GM15510 (cell line): Measurements from ENCODE around the gene SMAD1.

Experiments used
- POLR2A ChIP-seq: IDR thresholded peaks from 3 replicates; pipeline ENCODE4 v1.6.1; 2011; ENCODE audit warnings: borderline replicate concordance; ENCODE audit not compliant: insufficient read length; ENCODE audit errors: extremely low read depth

Gene SMAD1

DNA sequence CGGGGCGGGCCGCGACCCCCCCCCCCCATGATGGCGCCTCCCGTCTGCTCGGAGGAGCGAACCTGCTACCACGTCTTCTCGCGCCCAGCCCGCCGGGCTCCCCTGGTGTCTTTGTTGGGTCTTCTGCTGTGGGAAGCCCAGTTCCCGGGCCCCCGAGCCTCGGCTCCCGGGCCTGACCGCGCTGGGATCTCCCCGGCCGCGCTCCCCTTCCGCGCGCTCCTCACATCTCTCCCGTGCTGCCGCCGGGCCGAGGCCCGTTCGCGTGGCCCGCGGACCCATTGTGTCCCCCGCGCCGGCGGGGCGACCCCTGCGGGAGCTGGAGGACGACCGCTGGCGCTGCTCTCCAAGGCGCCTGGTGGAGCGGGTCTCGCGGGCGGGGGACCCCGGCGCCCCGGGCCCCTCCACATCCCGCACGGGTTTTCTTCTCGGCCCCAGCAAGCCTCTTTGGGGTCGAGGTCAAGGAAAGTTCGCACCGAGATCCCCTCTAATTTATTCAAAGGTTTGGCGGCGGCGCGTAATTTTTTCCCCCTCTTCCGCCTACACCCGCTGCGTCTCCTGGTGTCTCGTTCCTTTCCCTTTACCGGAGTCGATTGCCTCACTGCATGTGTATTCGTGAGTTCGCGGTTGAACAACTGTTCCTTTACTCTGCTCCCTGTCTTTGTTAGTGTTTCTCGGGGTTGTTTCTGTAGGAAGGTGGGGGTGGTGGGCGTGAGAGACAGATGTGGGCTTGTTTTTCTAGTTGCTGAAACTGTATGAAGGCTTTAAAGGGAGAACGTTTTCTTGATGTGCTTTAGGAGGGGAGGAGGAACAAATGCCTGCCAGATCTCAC, 770 bp downstream of the SMAD1 start:
- peak; percentile 16 for TF ChIP-seq POLR2A

DNA sequence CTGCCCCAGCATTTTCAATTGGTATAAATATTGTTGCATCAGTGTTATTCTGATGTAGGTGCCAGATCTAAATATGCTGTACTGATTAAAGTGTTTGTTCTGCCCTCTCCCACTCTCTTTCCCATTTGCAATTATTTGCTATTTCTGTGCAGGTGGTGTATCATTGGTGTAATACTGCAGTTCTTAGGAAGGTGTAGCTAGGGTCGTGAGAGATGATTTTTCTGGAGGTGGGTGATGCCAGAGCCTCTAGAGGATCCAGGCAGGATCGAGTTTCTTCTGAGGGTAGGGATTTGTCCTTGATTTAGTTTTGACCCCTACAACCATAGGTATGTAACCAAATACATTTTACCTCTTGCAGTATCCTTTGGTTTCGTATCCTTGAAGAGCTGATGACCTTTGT, 1.9 kb downstream of the SMAD1 start:
- TF ChIP-seq POLR2A = no peak

DNA sequence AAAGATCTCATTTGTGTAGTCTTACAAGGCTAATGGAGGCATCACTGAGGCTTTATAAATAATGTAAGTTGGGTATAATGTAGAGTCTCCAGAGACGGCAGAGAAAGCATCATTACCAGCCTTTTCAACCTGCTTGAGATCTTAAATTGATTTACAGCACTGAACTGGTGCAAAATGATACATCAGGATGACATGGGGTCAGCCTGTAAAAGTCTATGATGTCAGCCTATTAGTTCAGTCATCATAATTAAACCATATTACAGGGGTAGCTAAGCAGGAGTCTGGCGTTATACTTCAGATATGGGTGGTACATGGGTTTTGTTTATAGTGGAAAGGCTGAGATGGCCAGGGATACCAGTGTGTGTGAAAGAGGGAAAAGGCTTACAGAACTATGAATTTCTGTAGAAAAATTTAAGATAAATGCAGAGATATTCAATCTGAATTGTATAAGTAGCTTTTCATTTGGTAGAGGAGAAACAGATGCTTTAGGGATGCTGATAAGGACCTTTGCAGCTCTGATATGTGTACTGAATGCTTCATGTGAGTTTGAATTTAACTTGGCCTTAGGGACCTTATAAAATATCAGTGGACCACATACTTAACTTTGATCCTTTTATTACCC, 2.7 kb downstream of the SMAD1 start:
- no peak for TF ChIP-seq POLR2A

DNA sequence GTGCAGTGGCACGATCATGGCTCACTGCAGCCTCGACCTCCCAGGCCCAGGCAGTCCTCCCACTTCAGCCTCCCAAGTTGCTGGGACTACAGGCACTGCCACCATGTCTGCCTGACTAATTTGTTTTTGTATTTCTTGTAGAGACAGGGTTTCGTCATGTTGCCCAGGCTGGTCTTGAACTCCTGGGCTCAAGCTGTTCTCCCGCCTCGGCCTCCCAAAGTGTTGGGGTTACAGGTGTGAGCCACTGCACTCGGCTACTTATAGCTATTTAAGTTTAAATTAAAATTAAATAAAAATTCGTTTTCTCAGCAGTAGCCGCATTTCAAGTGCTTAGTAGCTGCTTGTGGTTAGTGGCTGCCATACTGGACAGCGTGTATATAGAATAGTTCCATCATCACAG, 3.5 kb downstream of the SMAD1 start:
- no peak for TF ChIP-seq POLR2A

DNA sequence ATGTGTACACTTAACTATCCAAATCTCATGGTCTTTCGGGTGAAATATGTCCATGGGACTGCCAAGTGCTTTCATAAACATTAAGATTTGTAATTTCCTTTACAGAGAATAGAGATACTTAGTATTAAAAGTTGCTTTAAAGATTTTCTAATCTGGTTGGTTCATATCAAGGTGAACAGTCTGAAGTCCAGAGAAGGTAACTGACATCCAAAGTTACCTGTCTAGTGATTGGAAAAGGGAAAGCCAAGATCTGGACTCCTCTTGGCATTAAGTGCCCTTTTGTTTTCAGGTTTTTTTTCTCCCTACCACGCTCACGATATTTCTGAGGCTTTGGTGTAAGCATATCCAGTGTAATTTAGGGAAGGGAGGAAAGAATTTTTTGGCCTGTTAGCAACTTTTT, 5.0 kb downstream of the SMAD1 start:
- no peak for TF ChIP-seq POLR2A

DNA sequence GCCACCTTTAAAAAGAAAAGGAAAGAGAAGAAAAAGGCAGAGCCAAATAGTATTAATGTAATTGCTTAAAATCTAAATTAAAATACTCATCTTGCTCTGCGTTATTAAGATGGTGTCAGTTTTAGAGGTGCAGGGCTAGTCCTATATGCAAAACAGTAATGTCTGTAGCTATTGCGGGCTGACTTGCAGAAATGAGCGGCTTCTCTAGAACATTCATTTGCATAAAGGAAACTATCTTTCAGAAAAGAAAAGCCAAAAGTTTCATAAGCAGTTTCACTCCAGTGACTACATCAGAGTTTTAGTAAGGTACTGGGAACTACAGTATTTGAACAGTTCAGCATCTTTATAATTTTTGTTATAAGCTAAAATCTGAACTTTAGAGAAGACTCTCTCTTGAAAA, 6.0 kb downstream of the SMAD1 start:
- TF ChIP-seq POLR2A = no peak

DNA sequence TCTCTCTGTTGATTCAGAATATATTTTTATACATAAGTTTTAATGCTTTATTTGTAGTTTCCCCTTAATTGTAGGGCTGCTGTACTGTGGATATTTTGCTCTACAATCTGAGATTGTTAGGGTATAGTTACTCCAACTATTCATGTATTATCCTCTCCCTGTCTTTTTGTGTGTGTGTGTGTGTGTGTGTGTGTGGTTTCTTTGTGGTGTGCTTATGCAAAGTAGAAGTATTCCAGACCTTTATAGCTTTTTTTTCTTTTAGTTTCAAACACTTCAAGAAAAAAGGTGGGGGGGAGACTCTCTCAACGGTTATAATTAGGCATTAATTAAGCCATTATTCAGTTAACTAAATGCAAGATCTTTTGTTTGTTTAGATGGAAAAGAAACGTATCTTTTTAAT, 6.7 kb downstream of the SMAD1 start:
- TF ChIP-seq POLR2A = no peak

DNA sequence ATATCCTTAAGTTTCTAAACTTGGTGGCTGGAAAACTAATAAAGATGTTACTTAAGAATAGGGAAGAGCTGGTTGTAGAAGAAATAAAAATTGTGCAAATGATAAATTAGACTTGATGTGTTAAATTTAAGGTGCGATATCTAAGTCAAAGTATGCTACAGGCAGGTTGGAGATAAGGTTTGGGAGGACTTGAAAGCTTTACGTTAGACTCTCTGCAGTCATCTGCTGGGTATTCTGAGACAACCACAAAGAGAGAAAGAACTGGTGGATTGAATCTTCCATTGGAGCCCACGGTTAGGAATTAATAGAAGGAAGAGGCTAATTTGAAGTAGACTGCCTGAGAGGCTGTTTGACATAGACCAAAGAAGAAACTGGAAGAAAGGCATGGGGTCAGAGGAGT, 7.9 kb downstream of the SMAD1 start:
- TF ChIP-seq POLR2A = no peak

DNA sequence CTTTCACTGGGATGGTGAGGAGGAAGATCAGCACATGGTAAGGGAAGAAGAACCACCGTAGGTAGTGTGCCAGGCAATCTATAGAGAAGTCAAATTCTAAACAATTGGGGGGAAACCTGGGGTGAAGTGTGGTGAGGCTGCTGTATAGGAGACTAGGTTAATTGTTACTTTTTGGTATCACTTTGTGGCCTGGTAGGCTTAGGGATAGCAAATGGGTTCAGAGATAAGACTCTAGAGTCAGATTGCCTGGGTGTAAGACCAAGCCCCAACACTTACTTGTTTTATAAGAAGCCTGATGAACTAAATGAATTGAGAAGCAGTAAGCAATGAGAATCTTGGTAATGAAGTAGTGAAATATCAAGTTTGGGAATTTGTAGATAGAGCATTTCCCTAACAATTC, 8.7 kb downstream of the SMAD1 start:
- no peak for TF ChIP-seq POLR2A

DNA sequence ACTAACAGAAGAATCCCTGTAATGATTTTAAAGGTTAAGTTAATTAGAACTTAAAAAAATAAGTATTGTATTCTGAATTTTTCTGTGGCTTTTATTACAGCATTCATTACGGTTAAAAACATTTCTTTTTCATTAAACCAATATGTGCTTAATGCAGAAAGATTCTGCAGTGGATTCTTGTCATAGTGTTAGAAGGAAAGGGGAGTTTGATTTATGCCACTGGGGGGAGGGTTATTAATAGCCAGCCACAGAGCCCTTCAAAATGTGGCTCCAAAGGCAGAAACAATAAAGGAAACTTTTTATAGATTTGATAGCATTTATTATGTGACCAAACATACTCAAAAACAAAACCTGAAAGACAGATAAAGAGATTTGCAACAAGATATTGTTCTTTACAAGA, 9.1 kb downstream of the SMAD1 start:
- TF ChIP-seq POLR2A = no peak

DNA sequence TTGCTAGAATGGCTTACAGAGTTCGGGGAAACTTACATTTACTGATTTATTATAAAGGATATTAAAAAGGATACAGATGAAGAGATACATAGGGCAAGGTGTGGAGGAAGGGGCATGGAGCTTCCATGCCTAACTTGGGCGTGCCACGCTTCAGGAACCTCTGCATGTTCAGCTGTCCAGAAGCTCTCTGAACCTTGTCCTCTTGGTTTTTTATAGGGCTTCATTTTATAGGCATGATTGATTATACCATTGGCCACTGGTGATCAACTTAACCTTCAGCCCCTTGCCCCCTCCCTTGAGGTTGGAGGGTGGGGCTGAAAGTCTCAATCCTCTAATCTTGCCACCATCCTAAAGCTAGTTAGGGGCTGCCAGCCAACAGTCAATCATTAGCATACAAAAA, 10.7 kb downstream of the SMAD1 start:
- TF ChIP-seq POLR2A = no peak

DNA sequence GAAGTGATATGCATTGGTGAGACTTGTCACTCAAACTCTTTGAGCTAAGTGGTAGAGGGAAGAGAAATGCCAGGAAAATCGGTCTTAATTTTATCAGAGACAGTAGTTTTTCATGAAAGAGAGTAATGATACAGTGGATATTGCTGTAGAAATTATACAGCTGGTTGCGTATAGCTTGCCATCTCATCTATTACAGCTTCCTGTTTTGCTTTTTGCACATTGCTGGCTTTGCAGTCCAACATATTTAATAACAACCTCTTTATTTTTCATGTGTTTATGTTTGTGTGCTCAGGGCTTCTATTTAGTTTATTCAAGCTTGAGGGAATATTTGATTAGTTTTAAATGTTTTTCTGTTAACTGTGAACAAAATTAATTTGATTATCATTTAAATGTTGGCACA, 11.5 kb downstream of the SMAD1 start:
- no peak for TF ChIP-seq POLR2A

DNA sequence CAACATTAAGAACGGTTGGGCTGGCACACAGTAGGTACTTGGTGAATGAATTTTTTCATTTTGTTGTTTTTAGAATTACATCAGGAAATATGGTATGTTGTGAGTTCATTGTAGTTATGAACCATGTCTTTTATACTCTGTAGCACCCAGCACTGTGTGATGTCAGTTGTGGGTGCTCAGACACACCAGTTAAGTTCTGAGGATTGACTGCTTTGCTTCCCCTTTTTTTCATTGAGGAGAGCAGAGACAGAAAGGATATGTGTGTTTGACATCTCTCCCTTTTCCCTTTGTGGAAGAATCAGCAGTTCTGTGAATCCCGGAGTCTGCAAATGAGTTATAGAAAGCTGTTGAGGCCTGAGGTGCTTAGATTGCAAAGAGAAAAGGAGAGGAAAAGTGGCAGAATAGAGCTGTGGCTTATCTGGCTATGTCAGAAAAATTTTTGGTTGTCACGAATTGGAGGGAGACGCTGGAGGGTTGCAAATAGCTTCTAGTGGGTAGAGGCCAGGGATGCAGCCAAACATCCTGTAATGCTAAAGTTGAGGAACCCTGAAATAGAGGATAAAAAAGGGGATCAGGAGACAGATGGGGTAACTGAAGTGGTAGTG, 13.1 kb downstream of the SMAD1 start:
- TF ChIP-seq POLR2A = no peak

DNA sequence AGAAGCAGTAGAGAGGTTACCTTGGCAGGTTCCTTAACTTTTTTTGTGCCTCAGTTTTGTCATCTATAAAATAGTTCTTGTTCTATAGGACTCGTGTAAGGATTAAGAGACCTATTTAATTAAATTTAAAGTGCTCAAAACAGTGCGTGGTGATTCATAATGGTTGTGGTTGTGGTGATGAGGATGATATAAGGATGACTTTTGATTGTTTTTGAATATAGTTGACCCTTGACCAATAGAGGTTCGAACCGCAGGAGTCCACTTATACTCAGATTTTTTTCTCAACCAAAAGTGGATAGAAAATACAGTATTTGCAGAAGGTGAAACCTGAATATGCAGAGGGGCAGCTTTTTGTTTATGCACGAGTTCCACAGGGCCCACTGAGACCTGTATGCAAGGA, 14.6 kb downstream of the SMAD1 start:
- no peak for TF ChIP-seq POLR2A

DNA sequence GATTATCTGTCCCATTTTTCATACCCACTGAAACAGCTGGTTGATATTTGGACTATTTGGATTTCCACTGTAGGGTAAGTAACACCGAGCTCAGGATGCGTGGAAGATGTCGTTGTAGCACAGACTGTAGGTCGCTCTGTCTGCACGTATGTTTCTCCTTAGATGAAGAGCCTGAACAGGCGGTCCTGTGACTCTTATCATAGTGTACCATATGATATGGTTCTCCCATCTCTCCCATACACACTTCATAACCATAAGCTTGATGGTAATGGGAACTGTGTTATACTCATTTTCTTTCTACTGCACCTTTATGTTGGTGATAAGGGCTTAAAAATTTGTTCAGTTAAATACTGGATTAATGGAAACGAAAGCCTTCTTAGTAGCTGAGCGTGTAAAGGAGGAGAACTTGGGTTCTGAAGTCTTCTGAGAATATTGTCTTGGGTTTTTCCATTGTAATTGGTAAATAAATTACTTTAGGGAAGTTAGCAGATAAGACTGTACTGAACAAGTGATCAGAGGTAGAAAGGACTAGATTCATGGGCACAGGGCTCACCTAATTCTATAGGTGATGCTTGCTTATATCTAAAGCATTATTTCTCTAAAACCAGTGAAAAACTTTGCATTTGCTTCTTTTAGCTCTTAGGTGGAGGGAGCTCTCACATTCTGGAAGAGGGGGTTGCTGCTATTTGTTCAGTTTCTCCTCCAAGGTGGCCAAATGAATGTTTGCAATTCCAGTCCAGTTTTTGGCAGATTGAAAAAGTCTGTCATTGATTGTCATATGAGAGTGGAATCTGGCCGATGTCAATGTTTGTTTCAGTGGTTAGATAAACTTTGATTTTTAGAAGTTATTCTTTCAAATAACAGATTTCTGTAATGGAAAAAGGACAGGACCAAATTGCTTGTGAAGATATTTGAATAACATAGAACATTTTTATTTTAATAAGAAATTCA, 15.8 kb downstream of the SMAD1 start:
- TF ChIP-seq POLR2A = no peak
